NT2/D1 (cell line): ENCODE measurements around the gene GTF2A1L.

ENCODE experiments used
- SUZ12 ChIP-seq: IDR thresholded peaks from 2 replicates; pipeline ENCODE4 v1.6.1; 2011; ENCODE audit not compliant: insufficient read length, insufficient read depth; ENCODE audit errors: extremely low read depth
- YY1 ChIP-seq: IDR thresholded peaks from 2 replicates; pipeline ENCODE4 v1.6.1; 2011; ENCODE audit not compliant: insufficient read length, insufficient read depth
- ZNF274 ChIP-seq: IDR thresholded peaks from 2 replicates; pipeline ENCODE4 v1.6.1; 2011; ENCODE audit warnings: mild to moderate bottlenecking, low read depth, low read length

DNA sequence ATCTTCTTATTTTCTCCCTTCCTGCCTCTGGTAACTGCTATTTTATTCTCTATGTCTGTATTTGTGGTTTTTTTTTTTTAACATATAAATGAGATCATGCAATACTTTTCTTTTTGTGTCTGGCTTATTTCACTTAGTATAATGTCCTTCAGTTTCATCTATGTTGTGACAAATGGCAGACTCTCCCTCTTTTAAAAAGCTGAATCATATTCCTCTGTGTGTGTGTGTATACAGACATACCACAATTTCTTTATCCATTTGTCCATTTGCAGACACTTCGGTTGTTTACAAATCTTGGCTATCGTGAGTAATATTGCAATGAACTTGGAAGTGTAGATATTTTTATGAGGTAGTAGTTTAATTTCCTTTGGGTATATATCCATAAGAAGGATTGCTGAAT lies 7.0 kb downstream of the GTF2A1L start:
- TF ChIP-seq ZNF274 (no peak), SUZ12 (no peak), YY1 (no peak)
